ENCODE results near the gene CAMK2G.

CAMK2G gene

GRCh38 chr10:73841061-73841421, 33.3 kb downstream of the CAMK2G start:
- H2AFZ ChIP-seq (ENCODE audit: low read depth, low read length, severe bottlenecking): no peak overlapping the region
- no peaks in the 10 kb centered on the region for H3K36me3 ChIP-seq (ENCODE audit: low read length)
- H3K9me3 ChIP-seq (ENCODE audit: insufficient read depth, low read length): no peaks in the 10 kb centered on the region
- no peak for TF ChIP-seq CTCF (IDR thresholded peaks at IDR 0.05; ENCODE audit: insufficient read depth, low read length, poor library complexity, severe bottlenecking)
- no peak for TF ChIP-seq EZH2phosphoT487 (conservative IDR thresholded peaks at IDR 0.05; ENCODE audit: low read length)
- H3K27ac ChIP-seq (ENCODE audit: low read depth, low read length): no peak overlapping the region
- no peaks in the 10 kb centered on the region for H3F3A ChIP-seq (ENCODE audit: insufficient read depth)
- H3K4me3 ChIP-seq (ENCODE audit: insufficient read depth, low read length, poor library complexity, severe bottlenecking): no peak overlapping the region
- no peak overlapping the region for H3K4me2 ChIP-seq (ENCODE audit: low read depth, low read length, poor library complexity, severe bottlenecking)
- no peak overlapping the region for H3K9ac ChIP-seq (ENCODE audit: low read length)
- no peaks in the 10 kb centered on the region for H4K20me1 ChIP-seq (ENCODE audit: low read depth, low read length)
- H3K9me2 ChIP-seq (replicated peaks; ENCODE audit: insufficient read depth, low read length): no peaks in the 10 kb centered on the region
- H3K27me3 ChIP-seq (ENCODE audit: low read length): no peaks in the 10 kb centered on the region
- no peaks in the 10 kb centered on the region for H3K79me2 ChIP-seq (ENCODE audit: insufficient read depth, low read length)

DNA sequence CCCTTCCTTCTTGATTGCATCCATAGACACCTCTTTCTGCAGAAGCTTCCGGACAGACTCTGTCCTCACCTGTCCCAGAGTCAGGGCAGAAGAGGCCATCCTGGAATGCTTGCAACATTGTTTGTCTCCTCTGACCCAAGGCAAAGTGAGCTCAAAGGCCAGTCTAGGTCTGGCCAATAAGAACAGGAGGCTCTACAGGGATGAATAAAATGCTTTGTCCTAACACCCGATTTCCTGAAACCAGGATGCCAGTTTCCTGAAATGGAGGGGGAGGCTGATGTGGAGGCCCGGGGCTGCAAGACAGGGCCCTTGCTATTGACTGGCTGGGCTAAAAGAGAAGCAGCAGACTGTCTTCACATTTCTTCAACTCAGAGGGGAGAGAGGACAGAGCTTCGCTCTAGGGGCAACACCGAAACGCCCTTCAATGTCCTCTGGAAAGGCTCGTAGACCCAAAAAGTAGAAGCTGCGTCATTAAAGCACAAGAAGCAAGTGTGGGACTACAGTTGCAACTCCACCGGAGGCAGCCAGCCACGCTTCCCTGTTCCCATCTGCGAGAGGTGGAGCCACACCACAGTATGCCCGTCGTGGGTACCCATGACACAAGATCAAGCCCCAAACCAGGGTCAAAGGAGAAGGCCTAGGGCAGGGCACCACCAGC, 33.8 kb downstream of the CAMK2G start:
- no peak overlapping the region for H3K4me3 ChIP-seq (ENCODE audit: insufficient read depth, low read length, poor library complexity, severe bottlenecking)
- no peaks in the 10 kb centered on the region for H3K79me2 ChIP-seq (ENCODE audit: insufficient read depth, low read length)
- TF ChIP-seq EZH2phosphoT487 (conservative IDR thresholded peaks at IDR 0.05; ENCODE audit: low read length): no peak
- no peak for TF ChIP-seq CTCF (IDR thresholded peaks at IDR 0.05; ENCODE audit: insufficient read depth, low read length, poor library complexity, severe bottlenecking)
- H3K9me2 ChIP-seq (replicated peaks; ENCODE audit: insufficient read depth, low read length): no peaks in the 10 kb centered on the region
- H3K9ac ChIP-seq (ENCODE audit: low read length): no peak overlapping the region
- no peaks in the 10 kb centered on the region for H3F3A ChIP-seq (ENCODE audit: insufficient read depth)
- H3K36me3 ChIP-seq (ENCODE audit: low read length): no peaks in the 10 kb centered on the region
- no peak overlapping the region for H3K4me2 ChIP-seq (ENCODE audit: low read depth, low read length, poor library complexity, severe bottlenecking)
- H3K27me3 ChIP-seq (ENCODE audit: low read length): no peaks in the 10 kb centered on the region
- H2AFZ ChIP-seq (ENCODE audit: low read depth, low read length, severe bottlenecking): no peak overlapping the region
- H3K27ac ChIP-seq (ENCODE audit: low read depth, low read length): no peak overlapping the region
- H4K20me1 ChIP-seq (ENCODE audit: low read depth, low read length): no peaks in the 10 kb centered on the region
- H3K9me3 ChIP-seq (ENCODE audit: insufficient read depth, low read length): no peaks in the 10 kb centered on the region

GRCh38 chr10:73840056-73840402, 34.3 kb downstream of the CAMK2G start:
- Histone ChIP-seq H4K20me1 (ENCODE audit: low read depth, low read length) (no peaks in the 10 kb centered on the region), H3K79me2 (ENCODE audit: insufficient read depth, low read length) (no peaks in the 10 kb centered on the region), H3K27me3 (ENCODE audit: low read length) (no peaks in the 10 kb centered on the region), H3K9me2 (replicated peaks; ENCODE audit: insufficient read depth, low read length) (no peaks in the 10 kb centered on the region), H3K4me3 (ENCODE audit: insufficient read depth, low read length, poor library complexity, severe bottlenecking) (no peak overlapping the region), H3K36me3 (ENCODE audit: low read length) (no peaks in the 10 kb centered on the region), H3K4me2 (ENCODE audit: low read depth, low read length, poor library complexity, severe bottlenecking) (no peak overlapping the region), H3F3A (ENCODE audit: insufficient read depth) (no peaks in the 10 kb centered on the region), H3K27ac (ENCODE audit: low read depth, low read length) (no peak overlapping the region), H2AFZ (ENCODE audit: low read depth, low read length, severe bottlenecking) (no peak overlapping the region), H3K9ac (ENCODE audit: low read length) (no peak overlapping the region), H3K9me3 (ENCODE audit: insufficient read depth, low read length) (no peaks in the 10 kb centered on the region)
- TF ChIP-seq CTCF (IDR thresholded peaks at IDR 0.05; ENCODE audit: insufficient read depth, low read length, poor library complexity, severe bottlenecking): no peak
- no peak for TF ChIP-seq EZH2phosphoT487 (conservative IDR thresholded peaks at IDR 0.05; ENCODE audit: low read length)

Measured in SU-DHL-6 (cell line).